Measurements from ENCODE around the gene PPP2R5E.

- TF ChIP-seq CTCF (IDR thresholded peaks at IDR 0.05) (no peak), POLR2A (IDR thresholded peaks at IDR 0.05) (no peak), EP300 (IDR thresholded peaks at IDR 0.05) (peak in 1 of 2 donors; percentile 62)
Measured at GRCh38 chr14:63435838-63436237, 107.3 kb downstream of the PPP2R5E start.
